HPDE6-E6E7 (cell line): Measurements from ENCODE around the gene RETREG1.
"Not testable (repeated sequence)": the region's sequence is repeated elsewhere in the genome, so short reads cannot be mapped to it uniquely, and the experiment has no call there.

Experiments used
- DNase-seq: peaks from one replicate; pipeline ENCODE4 v3.0.0; 2011; ENCODE audit warnings: missing footprints; ENCODE audit errors: extremely low spot score

Gene RETREG1

GRCh38 chr5:16456103-16456832, 160.5 kb downstream of the RETREG1 start:
- peak; percentile 21 for DNase-seq

GRCh38 chr5:16455668-16456067, 161.1 kb downstream of the RETREG1 start:
- DNase-seq: no peak

- no peak for DNase-seq
Observed at GRCh38 chr5:16454686-16455085, 162.1 kb downstream of the RETREG1 start.

- DNase-seq: no peak
Observed at GRCh38 chr5:16453609-16454008, 163.2 kb downstream of the RETREG1 start.

GRCh38 chr5:16450163-16450562, 166.6 kb downstream of the RETREG1 start:
- no peak for DNase-seq

GRCh38 chr5:16446993-16447392, 169.8 kb downstream of the RETREG1 start:
- no peak for DNase-seq

- DNase-seq: no peak
Observed at GRCh38 chr5:16437977-16438376, 178.8 kb downstream of the RETREG1 start.

- DNase-seq: not testable (repeated sequence)
Observed at GRCh38 chr5:16436065-16436682, 180.6 kb downstream of the RETREG1 start.

GRCh38 chr5:16431490-16431889, 185.3 kb downstream of the RETREG1 start:
- no peak for DNase-seq

- no peak for DNase-seq
Observed at GRCh38 chr5:16430349-16431089, 186.3 kb downstream of the RETREG1 start.

- no peak for DNase-seq
Observed at GRCh38 chr5:16428359-16428758, 188.4 kb downstream of the RETREG1 start.

GRCh38 chr5:16427587-16427986, 189.2 kb downstream of the RETREG1 start:
- no peak for DNase-seq
